H1 (cell line): ENCODE measurements around the gene PTCH2. TPM values are rescaled to one million over a fixed set of nuclear protein-coding genes. Genes with fewer than 3 reads are reported as not detected.

ENCODE experiments used
- TAF7 ChIP-seq: optimal IDR thresholded peaks from 2 replicates; pipeline ENCODE3; 2011; ENCODE audit warnings: low read depth, mild to moderate bottlenecking, inconsistent platforms, low read length, moderate library complexity, borderline replicate concordance
- polyA plus RNA-seq, 7 experiments: library from polyadenylated mRNA; depleted of rRNA in 3 of 7; stranded (reverse) in 5 of 7; unstranded in 2 of 7; fragments of >200 nt in 5 of 7; fragments of 200-250 nt in 2 of 7; gene quantifications; 1 replicate in 5 of 7; 2 replicates in 1 of 7; 4 replicates in 1 of 7; pipeline versions ENCODE4 v1.2.1 to v1.2.3, GENCODE V29; 2011 to 2013; ENCODE audit warnings: missing spikeins in 2 of 7, mixed read lengths in 2 of 7
- total RNA-seq: library from RNA; stranded (reverse); fragmentation: NEBNext Ultra II Directional; extraction: Animal tissue kit (Norgen Biotek cat#: 25700); gene quantifications from 2 replicates; pipeline ENCODE4 v1.2.1, GENCODE V29; 2021
- TF ChIP-seq, protein P1 (sequence below): fragments of 300-600 bp; sonication (generic); IDR thresholded peaks from 2 replicates; pipeline ENCODE4 v1.7.1; 2012; ENCODE audit warnings: low read length, moderate library complexity, mild to moderate bottlenecking, inconsistent platforms; ENCODE audit not compliant: insufficient replicate concordance

The PTCH2 gene
- total and polyA plus RNA-seq, 2 of the 8 experiments (the other 6 are each of a cell fraction or from before 2014, with no cell fraction given), result 0.35 to 1.2 TPM

DNA sequence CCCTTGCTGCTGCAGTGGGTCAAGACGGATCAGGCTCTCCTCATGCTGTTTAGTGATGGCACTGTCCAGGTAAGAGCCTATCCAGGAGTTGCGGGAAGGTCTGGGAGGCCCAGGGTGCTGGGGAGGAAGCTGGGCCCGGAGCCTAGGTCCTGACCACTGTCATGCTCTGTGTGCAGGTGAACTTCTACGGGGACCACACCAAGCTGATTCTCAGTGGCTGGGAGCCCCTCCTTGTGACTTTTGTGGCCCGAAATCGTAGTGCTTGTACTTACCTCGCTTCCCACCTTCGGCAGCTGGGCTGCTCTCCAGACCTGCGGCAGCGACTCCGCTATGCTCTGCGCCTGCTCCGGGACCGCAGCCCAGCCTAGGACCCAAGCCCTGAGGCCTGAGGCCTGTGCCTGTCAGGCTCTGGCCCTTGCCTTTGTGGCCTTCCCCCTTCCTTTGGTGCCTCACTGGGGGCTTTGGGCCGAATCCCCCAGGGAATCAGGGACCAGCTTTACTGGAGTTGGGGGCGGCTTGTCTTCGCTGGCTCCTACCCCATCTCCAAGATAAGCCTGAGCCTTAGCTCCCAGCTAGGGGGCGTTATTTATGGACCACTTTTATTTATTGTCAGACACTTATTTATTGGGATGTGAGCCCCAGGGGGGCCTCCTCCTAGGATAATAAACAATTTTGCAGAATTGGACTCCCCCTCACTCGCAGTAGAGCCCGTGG is 37.6 kb downstream of the PTCH2 start (continued):
- TF ChIP-seq, protein P1, sequence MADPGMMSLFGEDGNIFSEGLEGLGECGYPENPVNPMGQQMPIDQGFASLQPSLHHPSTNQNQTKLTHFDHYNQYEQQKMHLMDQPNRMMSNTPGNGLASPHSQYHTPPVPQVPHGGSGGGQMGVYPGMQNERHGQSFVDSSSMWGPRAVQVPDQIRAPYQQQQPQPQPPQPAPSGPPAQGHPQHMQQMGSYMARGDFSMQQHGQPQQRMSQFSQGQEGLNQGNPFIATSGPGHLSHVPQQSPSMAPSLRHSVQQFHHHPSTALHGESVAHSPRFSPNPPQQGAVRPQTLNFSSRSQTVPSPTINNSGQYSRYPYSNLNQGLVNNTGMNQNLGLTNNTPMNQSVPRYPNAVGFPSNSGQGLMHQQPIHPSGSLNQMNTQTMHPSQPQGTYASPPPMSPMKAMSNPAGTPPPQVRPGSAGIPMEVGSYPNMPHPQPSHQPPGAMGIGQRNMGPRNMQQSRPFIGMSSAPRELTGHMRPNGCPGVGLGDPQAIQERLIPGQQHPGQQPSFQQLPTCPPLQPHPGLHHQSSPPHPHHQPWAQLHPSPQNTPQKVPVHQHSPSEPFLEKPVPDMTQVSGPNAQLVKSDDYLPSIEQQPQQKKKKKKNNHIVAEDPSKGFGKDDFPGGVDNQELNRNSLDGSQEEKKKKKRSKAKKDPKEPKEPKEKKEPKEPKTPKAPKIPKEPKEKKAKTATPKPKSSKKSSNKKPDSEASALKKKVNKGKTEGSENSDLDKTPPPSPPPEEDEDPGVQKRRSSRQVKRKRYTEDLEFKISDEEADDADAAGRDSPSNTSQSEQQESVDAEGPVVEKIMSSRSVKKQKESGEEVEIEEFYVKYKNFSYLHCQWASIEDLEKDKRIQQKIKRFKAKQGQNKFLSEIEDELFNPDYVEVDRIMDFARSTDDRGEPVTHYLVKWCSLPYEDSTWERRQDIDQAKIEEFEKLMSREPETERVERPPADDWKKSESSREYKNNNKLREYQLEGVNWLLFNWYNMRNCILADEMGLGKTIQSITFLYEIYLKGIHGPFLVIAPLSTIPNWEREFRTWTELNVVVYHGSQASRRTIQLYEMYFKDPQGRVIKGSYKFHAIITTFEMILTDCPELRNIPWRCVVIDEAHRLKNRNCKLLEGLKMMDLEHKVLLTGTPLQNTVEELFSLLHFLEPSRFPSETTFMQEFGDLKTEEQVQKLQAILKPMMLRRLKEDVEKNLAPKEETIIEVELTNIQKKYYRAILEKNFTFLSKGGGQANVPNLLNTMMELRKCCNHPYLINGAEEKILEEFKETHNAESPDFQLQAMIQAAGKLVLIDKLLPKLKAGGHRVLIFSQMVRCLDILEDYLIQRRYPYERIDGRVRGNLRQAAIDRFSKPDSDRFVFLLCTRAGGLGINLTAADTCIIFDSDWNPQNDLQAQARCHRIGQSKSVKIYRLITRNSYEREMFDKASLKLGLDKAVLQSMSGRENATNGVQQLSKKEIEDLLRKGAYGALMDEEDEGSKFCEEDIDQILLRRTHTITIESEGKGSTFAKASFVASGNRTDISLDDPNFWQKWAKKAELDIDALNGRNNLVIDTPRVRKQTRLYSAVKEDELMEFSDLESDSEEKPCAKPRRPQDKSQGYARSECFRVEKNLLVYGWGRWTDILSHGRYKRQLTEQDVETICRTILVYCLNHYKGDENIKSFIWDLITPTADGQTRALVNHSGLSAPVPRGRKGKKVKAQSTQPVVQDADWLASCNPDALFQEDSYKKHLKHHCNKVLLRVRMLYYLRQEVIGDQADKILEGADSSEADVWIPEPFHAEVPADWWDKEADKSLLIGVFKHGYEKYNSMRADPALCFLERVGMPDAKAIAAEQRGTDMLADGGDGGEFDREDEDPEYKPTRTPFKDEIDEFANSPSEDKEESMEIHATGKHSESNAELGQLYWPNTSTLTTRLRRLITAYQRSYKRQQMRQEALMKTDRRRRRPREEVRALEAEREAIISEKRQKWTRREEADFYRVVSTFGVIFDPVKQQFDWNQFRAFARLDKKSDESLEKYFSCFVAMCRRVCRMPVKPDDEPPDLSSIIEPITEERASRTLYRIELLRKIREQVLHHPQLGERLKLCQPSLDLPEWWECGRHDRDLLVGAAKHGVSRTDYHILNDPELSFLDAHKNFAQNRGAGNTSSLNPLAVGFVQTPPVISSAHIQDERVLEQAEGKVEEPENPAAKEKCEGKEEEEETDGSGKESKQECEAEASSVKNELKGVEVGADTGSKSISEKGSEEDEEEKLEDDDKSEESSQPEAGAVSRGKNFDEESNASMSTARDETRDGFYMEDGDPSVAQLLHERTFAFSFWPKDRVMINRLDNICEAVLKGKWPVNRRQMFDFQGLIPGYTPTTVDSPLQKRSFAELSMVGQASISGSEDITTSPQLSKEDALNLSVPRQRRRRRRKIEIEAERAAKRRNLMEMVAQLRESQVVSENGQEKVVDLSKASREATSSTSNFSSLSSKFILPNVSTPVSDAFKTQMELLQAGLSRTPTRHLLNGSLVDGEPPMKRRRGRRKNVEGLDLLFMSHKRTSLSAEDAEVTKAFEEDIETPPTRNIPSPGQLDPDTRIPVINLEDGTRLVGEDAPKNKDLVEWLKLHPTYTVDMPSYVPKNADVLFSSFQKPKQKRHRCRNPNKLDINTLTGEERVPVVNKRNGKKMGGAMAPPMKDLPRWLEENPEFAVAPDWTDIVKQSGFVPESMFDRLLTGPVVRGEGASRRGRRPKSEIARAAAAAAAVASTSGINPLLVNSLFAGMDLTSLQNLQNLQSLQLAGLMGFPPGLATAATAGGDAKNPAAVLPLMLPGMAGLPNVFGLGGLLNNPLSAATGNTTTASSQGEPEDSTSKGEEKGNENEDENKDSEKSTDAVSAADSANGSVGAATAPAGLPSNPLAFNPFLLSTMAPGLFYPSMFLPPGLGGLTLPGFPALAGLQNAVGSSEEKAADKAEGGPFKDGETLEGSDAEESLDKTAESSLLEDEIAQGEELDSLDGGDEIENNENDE, result no peak
- no peak for TF ChIP-seq TAF7
